Upper lobe of left lung (tissue), 6 donors: ENCODE data around the gene MYO7A. TPM values are rescaled to one million over a fixed set of nuclear protein-coding genes. Genes with fewer than 3 reads are reported as not detected.

Source experiments
- ATAC-seq, 2 donors: fragments of 200-7000 bp; cut with Tn5 transposase; one replicate each; pipeline ENCODE4 v1.9.1; 2022; ENCODE audit warnings: mild to moderate bottlenecking in 2 of 2, moderate library complexity in 2 of 2; ENCODE audit not compliant: low FRiP score in 2 of 2
- DNase-seq, 2 donors: peaks; one replicate each; pipeline ENCODE4 v3.0.0-alpha.2; 2019 to 2020
- H3K27ac ChIP-seq, 4 donors: fragments of 200-600 bp; sonication (generic); one replicate each; pipeline ENCODE4 v1.5.1; 2016 to 2019
- H3K27me3 ChIP-seq, 4 donors: fragments of 200-600 bp; sonication (generic); one replicate each; pipeline ENCODE4 v1.5.1; 2017 to 2019
- H3K36me3 ChIP-seq, 4 donors: fragments of 200-600 bp; sonication (generic); one replicate each; pipeline ENCODE4 v1.5.1; 2016 to 2019
- H3K4me1 ChIP-seq, 4 donors: fragments of 200-600 bp; sonication (generic); one replicate each; pipeline ENCODE4 v1.5.1; 2018 to 2019
- H3K4me3 ChIP-seq, 4 donors: fragments of 200-600 bp; sonication (generic); one replicate each; pipeline ENCODE4 v1.5.1; 2017 to 2019; ENCODE audit warnings: mild to moderate bottlenecking in 2 of 4, moderate library complexity in 1 of 4
- H3K9me3 ChIP-seq, 4 donors: fragments of 200-600 bp; sonication (generic); one replicate each; pipeline ENCODE4 v1.5.1; 2018 to 2019
- CTCF ChIP-seq, 6 experiments: fragments of 450-650 bp in 4 of 6; fragments of 200-600 bp in 2 of 6; sonication (generic) in 2 of 6; IDR thresholded peaks; one replicate each; pipeline ENCODE4 v1.5.1; 2016 to 2019; ENCODE audit warnings: antibody characterized with exemption in 6 of 6
- EP300 ChIP-seq, 4 donors: sonication (generic); formaldehyde crosslinking; IDR thresholded peaks; one replicate each; pipeline ENCODE4 v1.5.1; 2017; ENCODE audit warnings: antibody characterized with exemption in 4 of 4, control low read depth in 2 of 4
- POLR2A ChIP-seq, 4 donors: fragments of 450-650 bp; IDR thresholded peaks; one replicate each; pipeline ENCODE4 v1.5.1; 2016 to 2017; ENCODE audit warnings: antibody characterized with exemption in 4 of 4, mild to moderate bottlenecking in 2 of 4
- POLR2AphosphoS5 ChIP-seq, 2 donors: sonication (generic); formaldehyde crosslinking; IDR thresholded peaks; one replicate each; pipeline ENCODE4 v1.5.1; 2017; ENCODE audit warnings: antibody characterized with exemption in 2 of 2
- WGBS, 2 donors: methylation state at CpG; one replicate each; pipeline ENCODE4 v1.1.5; 2017 to 2018; 5-methylcytosine and 5-hydroxymethylcytosine counted together
- total RNA-seq, 6 donors: library from RNA; depleted of rRNA in 4 of 6; stranded (reverse); fragments of >200 nt in 4 of 6; gene quantifications; one replicate each; pipeline versions ENCODE4 v1.1.0 to v1.2.1, GENCODE V29; 2016 to 2021
- donor health status: DM: no; HTN: no; CAD: no; lungs with moderate emphysema.
- donor health status: DM: no; HTN: yes; CAD: no; lungs with severe emphysema.

The MYO7A gene
- total RNA-seq, 6 donors from 2014 or later: 2.4 to 27.2 (median 6.2) TPM

- Histone ChIP-seq H3K9me3 (no peaks in the 10 kb centered on the region), H3K27me3 (no peaks in the 10 kb centered on the region), H3K27ac (peak overlapping the region in 3 of 4 donors; percentile 55 to 69 (median 62)), H3K4me1 (peaks cover 12 to 15% (median 13%) of the 10 kb centered on the region in 4 donors), H3K36me3 (no peaks in the 10 kb centered on the region), H3K4me3 (no peak overlapping the region)
- peak in 1 of 2 donors; percentile 20 for DNase-seq
- ATAC-seq: peak; percentile 4 to 31
- WGBS, 2 donors: 64 to 76% methylated on average over 8 to 11 of the region's 11 CpGs
- TF ChIP-seq POLR2A (IDR thresholded peaks at IDR 0.05) (no peak), EP300 (IDR thresholded peaks at IDR 0.05) (no peak), CTCF (IDR thresholded peaks at IDR 0.05) (no peak), POLR2AphosphoS5 (IDR thresholded peaks at IDR 0.05) (no peak)
These were observed 45.8 kb upstream of the MYO7A start for GRCh38 chr11:77081976-77082836.

GRCh38 chr11:77082838-77083565 lies 45.0 kb upstream of the MYO7A start:
- Histone ChIP-seq H3K4me3 (no peak overlapping the region), H3K4me1 (peaks cover 12 to 15% (median 13%) of the 10 kb centered on the region in 4 donors), H3K27ac (peak overlapping the region in 3 of 4 donors; percentile 55 to 69 (median 62)), H3K27me3 (no peaks in the 10 kb centered on the region), H3K36me3 (no peaks in the 10 kb centered on the region), H3K9me3 (no peaks in the 10 kb centered on the region)
- TF ChIP-seq EP300 (IDR thresholded peaks at IDR 0.05): no peak
- TF ChIP-seq CTCF (IDR thresholded peaks at IDR 0.05): no peak
- TF ChIP-seq POLR2A (IDR thresholded peaks at IDR 0.05): no peak
- no peak for TF ChIP-seq POLR2AphosphoS5 (IDR thresholded peaks at IDR 0.05)
- peak in 1 of 2 donors; percentile 50 for DNase-seq
- peak in 1 of 2 donors; percentile 61 for ATAC-seq
- 70 to 91% methylated on average over 5 to 15 of the region's 15 CpGs for WGBS, 2 donors

- H3K27ac ChIP-seq: peak overlapping the region in 2 of 4 donors; percentile 62 to 69
- TF ChIP-seq POLR2A (IDR thresholded peaks at IDR 0.05) (no peak), CTCF (IDR thresholded peaks at IDR 0.05) (no peak), EP300 (IDR thresholded peaks at IDR 0.05) (no peak), POLR2AphosphoS5 (IDR thresholded peaks at IDR 0.05) (no peak)
- H3K4me3 ChIP-seq: no peak overlapping the region
- H3K27me3 ChIP-seq: no peaks in the 10 kb centered on the region
- WGBS, 2 donors: 92% methylated on average over 12 of the region's 12 CpGs
- ATAC-seq: no peak
- peak in 1 of 2 donors; percentile 15 for DNase-seq
- no peaks in the 10 kb centered on the region for H3K36me3 ChIP-seq
- no peaks in the 10 kb centered on the region for H3K9me3 ChIP-seq
- peaks cover 12 to 15% (median 13%) of the 10 kb centered on the region in 4 donors for H3K4me1 ChIP-seq
These were observed 44.3 kb upstream of the MYO7A start for GRCh38 chr11:77083566-77084245.

GRCh38 chr11:77084581-77085191 lies 43.4 kb upstream of the MYO7A start:
- 93 to 95% methylated on average over 17 to 23 of the region's 25 CpGs for WGBS, 2 donors
- peaks cover 12 to 15% (median 13%) of the 10 kb centered on the region in 4 donors for H3K4me1 ChIP-seq

More at GRCh38 chr11:77084581-77085191, 43.4 kb upstream of the MYO7A start:
- Histone ChIP-seq H3K27me3 (no peaks in the 10 kb centered on the region), H3K4me3 (no peak overlapping the region), H3K27ac (no peak overlapping the region), H3K36me3 (no peaks in the 10 kb centered on the region), H3K9me3 (no peaks in the 10 kb centered on the region)
- TF ChIP-seq POLR2AphosphoS5 (IDR thresholded peaks at IDR 0.05) (no peak), EP300 (IDR thresholded peaks at IDR 0.05) (no peak)
- ATAC-seq (no peak), DNase-seq (peak; percentile 16 to 73)
